ENCODE results near the gene PDZD2.

PDZD2 gene

DNA sequence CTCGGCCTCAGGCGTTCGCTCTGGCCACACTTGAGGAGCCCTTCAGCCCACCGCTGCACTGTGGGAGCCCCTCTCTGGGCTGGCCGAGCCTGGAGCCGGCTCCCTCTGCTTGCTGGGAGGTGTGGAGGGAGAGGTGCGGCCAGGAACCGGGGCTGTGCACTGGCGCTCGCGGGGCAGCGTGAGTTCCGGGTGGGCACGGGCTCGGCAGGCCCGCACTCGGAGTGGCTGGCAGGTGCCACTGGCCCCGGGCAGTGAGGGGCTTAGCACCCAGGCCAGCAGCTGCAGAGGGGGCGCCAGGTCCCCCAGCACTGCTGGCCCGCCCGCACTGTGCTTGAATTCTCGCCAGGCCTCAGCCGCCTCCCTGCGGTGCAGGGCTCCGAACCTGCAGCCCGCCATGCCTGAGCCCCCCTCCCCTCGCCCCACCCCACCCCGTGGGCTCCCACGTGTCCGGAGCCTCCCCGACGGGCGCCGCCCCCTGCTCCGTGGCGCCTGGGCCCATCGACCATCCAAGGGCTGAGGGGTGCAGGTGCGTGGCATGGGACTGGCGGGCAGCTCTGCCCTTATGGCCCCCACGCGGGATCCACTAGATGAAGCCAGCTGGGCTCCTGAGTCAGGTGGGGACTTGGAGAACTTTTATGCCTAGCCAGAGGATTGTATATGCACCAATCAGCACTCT is 138.2 kb downstream of the PDZD2 start:
- H3K27me3 ChIP-seq (ENCODE audit: insufficient read depth, low read length, poor library complexity, severe bottlenecking), result no peaks in the 10 kb centered on the region

DNA sequence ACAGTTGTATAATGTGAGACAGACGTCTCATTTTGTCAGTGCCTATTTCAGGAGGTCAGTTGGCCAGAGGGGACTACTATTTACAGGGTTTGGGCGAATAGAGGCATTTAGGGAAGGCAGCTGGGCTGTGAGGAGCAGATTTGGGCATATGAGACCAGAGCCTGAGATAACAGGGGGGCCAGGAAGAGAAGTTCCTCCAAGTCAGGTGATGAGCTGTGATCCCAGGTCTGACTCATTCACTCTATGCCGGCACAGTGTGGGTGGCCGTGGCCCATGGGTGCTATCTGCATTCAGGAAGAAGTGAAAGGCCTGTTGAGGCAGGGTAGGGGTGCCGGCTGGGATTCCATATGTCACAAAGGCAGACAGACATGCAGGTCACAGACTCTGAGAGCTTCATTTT is 142.8 kb downstream of the PDZD2 start:
- Histone ChIP-seq H3K79me2 (ENCODE audit: insufficient read depth, low read length) (no peaks in the 10 kb centered on the region), H3K9me3 (ENCODE audit: insufficient read depth, low read depth, low read length) (no peaks in the 10 kb centered on the region), H3K4me3 (ENCODE audit: low read length, poor library complexity, severe bottlenecking) (no peak overlapping the region), H3F3A (ENCODE audit: low read depth) (no peaks in the 10 kb centered on the region), H3K27me3 (ENCODE audit: insufficient read depth, low read length, poor library complexity, severe bottlenecking) (no peaks in the 10 kb centered on the region), H3K36me3 (ENCODE audit: insufficient read depth, low read length) (no peaks in the 10 kb centered on the region), H3K9me2 (replicated peaks; ENCODE audit: low read depth, low read length) (no peaks in the 10 kb centered on the region), H4K20me1 (ENCODE audit: insufficient read depth, low read length, poor library complexity, severe bottlenecking) (no peaks in the 10 kb centered on the region), H3K4me1 (ENCODE audit: insufficient read depth, low read length, poor library complexity, severe bottlenecking) (no peaks in the 10 kb centered on the region), H3K9ac (ENCODE audit: low read depth, low read length, poor library complexity, severe bottlenecking) (no peak overlapping the region), H3K4me2 (ENCODE audit: low read depth, low read length, poor library complexity, severe bottlenecking) (no peak overlapping the region), H2AFZ (ENCODE audit: low read length) (no peak overlapping the region)
- TF ChIP-seq, protein P1, sequence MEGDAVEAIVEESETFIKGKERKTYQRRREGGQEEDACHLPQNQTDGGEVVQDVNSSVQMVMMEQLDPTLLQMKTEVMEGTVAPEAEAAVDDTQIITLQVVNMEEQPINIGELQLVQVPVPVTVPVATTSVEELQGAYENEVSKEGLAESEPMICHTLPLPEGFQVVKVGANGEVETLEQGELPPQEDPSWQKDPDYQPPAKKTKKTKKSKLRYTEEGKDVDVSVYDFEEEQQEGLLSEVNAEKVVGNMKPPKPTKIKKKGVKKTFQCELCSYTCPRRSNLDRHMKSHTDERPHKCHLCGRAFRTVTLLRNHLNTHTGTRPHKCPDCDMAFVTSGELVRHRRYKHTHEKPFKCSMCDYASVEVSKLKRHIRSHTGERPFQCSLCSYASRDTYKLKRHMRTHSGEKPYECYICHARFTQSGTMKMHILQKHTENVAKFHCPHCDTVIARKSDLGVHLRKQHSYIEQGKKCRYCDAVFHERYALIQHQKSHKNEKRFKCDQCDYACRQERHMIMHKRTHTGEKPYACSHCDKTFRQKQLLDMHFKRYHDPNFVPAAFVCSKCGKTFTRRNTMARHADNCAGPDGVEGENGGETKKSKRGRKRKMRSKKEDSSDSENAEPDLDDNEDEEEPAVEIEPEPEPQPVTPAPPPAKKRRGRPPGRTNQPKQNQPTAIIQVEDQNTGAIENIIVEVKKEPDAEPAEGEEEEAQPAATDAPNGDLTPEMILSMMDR (conservative IDR thresholded peaks at IDR 0.05; ENCODE audit: low read length), result no peak
- no peak for TF ChIP-seq EZH2phosphoT487 (IDR thresholded peaks at IDR 0.05; ENCODE audit: borderline replicate concordance)

More for the DNA sequence above, 138.2 kb downstream of the PDZD2 start:
- Histone ChIP-seq H3K9me2 (replicated peaks; ENCODE audit: low read depth, low read length) (no peaks in the 10 kb centered on the region), H2AFZ (ENCODE audit: low read length) (no peak overlapping the region), H3K4me3 (ENCODE audit: low read length, poor library complexity, severe bottlenecking) (no peak overlapping the region), H3K4me2 (ENCODE audit: low read depth, low read length, poor library complexity, severe bottlenecking) (no peak overlapping the region), H3K9ac (ENCODE audit: low read depth, low read length, poor library complexity, severe bottlenecking) (no peak overlapping the region), H3F3A (ENCODE audit: low read depth) (no peaks in the 10 kb centered on the region), H3K36me3 (ENCODE audit: insufficient read depth, low read length) (no peaks in the 10 kb centered on the region), H4K20me1 (ENCODE audit: insufficient read depth, low read length, poor library complexity, severe bottlenecking) (no peaks in the 10 kb centered on the region), H3K9me3 (ENCODE audit: insufficient read depth, low read depth, low read length) (no peaks in the 10 kb centered on the region), H3K79me2 (ENCODE audit: insufficient read depth, low read length) (no peaks in the 10 kb centered on the region), H3K4me1 (ENCODE audit: insufficient read depth, low read length, poor library complexity, severe bottlenecking) (no peaks in the 10 kb centered on the region)
- TF ChIP-seq, protein P1 (conservative IDR thresholded peaks at IDR 0.05; ENCODE audit: low read length), result no peak
- no peak for TF ChIP-seq EZH2phosphoT487 (IDR thresholded peaks at IDR 0.05; ENCODE audit: borderline replicate concordance)

DNA sequence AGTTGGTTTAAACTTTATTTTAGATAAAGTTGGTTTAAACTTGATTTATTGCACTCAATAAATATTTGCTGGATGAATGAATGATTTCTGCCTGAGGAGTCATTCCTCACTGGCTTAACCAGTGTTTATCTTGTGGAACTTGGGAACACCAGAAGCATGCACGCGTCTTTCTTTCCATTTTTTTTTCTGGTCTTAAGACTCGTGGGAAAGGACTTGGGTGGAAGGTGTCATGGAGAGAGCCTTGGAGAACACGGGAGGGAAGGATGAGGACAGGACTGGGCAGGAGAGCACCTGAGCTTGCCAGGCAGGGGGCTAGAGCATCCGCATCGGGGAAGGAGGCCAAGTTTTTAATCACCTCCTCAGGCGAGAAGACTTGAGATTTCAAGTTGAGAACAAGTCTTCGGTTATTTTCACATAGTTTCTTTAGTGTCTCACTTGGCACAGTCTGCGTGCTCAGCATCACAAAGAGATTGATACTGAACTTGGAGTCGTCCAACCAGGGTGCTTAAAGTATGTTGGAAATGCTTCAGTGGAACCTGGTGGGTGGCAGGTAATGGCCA is 144.2 kb downstream of the PDZD2 start:
- Histone ChIP-seq H3K27me3 (ENCODE audit: insufficient read depth, low read length, poor library complexity, severe bottlenecking) (no peaks in the 10 kb centered on the region), H3K36me3 (ENCODE audit: insufficient read depth, low read length) (no peaks in the 10 kb centered on the region)

More for the DNA sequence above, 144.2 kb downstream of the PDZD2 start:
- no peaks in the 10 kb centered on the region for H3K9me3 ChIP-seq (ENCODE audit: insufficient read depth, low read depth, low read length)
- H3K9me2 ChIP-seq (replicated peaks; ENCODE audit: low read depth, low read length), result no peaks in the 10 kb centered on the region
- no peaks in the 10 kb centered on the region for H3K4me1 ChIP-seq (ENCODE audit: insufficient read depth, low read length, poor library complexity, severe bottlenecking)
- H3K4me3 ChIP-seq (ENCODE audit: low read length, poor library complexity, severe bottlenecking), result no peak overlapping the region
- no peaks in the 10 kb centered on the region for H3F3A ChIP-seq (ENCODE audit: low read depth)
- no peak for TF ChIP-seq EZH2phosphoT487 (IDR thresholded peaks at IDR 0.05; ENCODE audit: borderline replicate concordance)
- TF ChIP-seq, protein P1 (conservative IDR thresholded peaks at IDR 0.05; ENCODE audit: low read length), result no peak
- no peaks in the 10 kb centered on the region for H4K20me1 ChIP-seq (ENCODE audit: insufficient read depth, low read length, poor library complexity, severe bottlenecking)
- no peak overlapping the region for H3K4me2 ChIP-seq (ENCODE audit: low read depth, low read length, poor library complexity, severe bottlenecking)
- no peak overlapping the region for H3K9ac ChIP-seq (ENCODE audit: low read depth, low read length, poor library complexity, severe bottlenecking)
- H2AFZ ChIP-seq (ENCODE audit: low read length), result no peak overlapping the region
- H3K79me2 ChIP-seq (ENCODE audit: insufficient read depth, low read length), result no peaks in the 10 kb centered on the region

Data from Loucy (cell line).